ENCODE results near the gene CHD8.

DNA sequence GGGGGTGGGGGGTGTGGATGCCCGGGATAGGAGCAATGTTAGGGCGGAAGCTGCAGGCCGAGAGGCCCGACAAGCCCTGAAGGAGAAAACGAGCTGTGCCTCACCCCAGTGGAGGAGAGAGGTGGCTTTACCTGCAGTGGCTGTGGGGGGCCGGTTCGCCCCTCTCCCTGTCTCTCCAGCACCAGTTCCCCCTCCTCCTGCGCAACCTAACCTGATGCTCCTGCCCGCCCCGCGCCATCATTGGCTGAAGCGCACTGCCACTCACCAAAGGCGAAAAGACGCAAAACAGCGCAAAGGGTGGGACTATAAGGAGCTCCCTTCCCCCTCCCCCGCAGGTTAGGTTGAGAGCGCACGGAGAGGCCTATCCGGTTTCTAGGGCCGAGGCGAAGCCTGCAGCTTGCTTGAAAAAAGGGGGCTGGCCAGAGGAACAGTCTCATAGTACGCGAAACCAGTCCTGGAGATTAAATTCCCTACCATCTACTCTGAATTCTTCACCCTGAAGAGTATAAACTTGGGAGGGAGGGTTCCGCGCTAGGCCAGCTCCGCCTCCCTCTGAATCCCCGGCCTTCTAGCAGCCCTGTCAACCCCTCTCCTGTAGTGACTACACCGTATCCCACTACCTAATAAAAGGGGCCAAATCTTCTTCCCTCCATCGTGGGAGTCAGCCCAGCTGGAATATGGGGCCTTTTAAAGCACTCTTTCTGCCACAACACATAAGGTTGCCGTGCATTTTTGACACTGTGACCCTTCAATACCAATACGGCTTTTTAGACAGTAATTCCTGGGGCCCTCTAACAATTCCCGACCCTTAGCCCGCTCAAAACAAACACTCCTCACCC lies 18.6 kb downstream of the CHD8 start:
- no peak for TF ChIP-seq CTCF (IDR thresholded peaks at IDR 0.05)
- peak in 1 of 2 donors; percentile 54 for TF ChIP-seq POLR2A (IDR thresholded peaks at IDR 0.05)
- peak in 2 of 3 donors; percentile 55 to 73 for TF ChIP-seq POLR2AphosphoS5 (IDR thresholded peaks at IDR 0.05)
